Lower leg skin (tissue), 3 donors: ENCODE data around the gene SLC12A3.

Experiments used
- POLR2A ChIP-seq, 2 donors: fragments of 450-650 bp; IDR thresholded peaks; one replicate each; pipeline ENCODE4 v1.6.1; 2016 to 2017; ENCODE audit warnings: antibody characterized with exemption in 2 of 2, mild to moderate bottlenecking in 1 of 2, moderate library complexity in 1 of 2
- TF ChIP-seq, protein P1 (sequence below), 3 donors: fragments of 450-650 bp; IDR thresholded peaks; one replicate each; pipeline ENCODE4 v1.5.1; 2016; ENCODE audit warnings: antibody characterized with exemption in 3 of 3, mild to moderate bottlenecking in 3 of 3, moderate library complexity in 2 of 3

DNA sequence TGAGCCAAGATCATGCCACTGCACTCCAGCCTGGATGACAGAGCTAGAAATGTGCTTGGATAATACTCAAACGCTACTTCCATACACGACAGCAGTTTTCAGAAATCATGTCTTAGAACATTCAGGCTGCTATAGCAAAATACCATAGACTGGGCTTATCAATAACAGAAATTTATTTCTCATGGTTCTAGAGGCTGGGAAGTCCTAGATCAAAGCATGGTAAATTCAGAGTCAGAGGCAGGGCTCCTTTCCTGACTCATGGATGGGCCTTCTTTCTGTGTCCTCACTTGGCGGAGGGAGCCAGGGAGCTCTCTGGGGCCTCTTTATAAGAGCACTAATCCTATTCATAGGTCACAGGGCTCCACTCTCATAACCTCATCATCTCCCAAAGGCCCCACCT, 42.4 kb downstream of the SLC12A3 start:
- TF ChIP-seq POLR2A (IDR thresholded peaks at IDR 0.05): no peak
- TF ChIP-seq, protein P1, sequence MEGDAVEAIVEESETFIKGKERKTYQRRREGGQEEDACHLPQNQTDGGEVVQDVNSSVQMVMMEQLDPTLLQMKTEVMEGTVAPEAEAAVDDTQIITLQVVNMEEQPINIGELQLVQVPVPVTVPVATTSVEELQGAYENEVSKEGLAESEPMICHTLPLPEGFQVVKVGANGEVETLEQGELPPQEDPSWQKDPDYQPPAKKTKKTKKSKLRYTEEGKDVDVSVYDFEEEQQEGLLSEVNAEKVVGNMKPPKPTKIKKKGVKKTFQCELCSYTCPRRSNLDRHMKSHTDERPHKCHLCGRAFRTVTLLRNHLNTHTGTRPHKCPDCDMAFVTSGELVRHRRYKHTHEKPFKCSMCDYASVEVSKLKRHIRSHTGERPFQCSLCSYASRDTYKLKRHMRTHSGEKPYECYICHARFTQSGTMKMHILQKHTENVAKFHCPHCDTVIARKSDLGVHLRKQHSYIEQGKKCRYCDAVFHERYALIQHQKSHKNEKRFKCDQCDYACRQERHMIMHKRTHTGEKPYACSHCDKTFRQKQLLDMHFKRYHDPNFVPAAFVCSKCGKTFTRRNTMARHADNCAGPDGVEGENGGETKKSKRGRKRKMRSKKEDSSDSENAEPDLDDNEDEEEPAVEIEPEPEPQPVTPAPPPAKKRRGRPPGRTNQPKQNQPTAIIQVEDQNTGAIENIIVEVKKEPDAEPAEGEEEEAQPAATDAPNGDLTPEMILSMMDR (IDR thresholded peaks at IDR 0.05): no peak
